ENCODE results near the gene CXADR. TPM values are rescaled to one million over a fixed set of nuclear protein-coding genes. Genes with fewer than 3 reads are reported as not detected.

Gene CXADR
- total and polyA plus RNA-seq, 8 donors, result 20.2 to 28.6 (median 25.8) TPM

GRCh38 chr21:17609681-17610080 lies 96.8 kb downstream of the CXADR start:
- DNase-seq, result no peak
- peaks cover 5 to 20% of the 10 kb centered on the region in 2 donors for H3K4me1 ChIP-seq
- no peaks in the 10 kb centered on the region for H3K27me3 ChIP-seq
- ATAC-seq, result no peak
- intact Hi-C loops (cut with DNase I), result loop anchor here in 1 of 2 donors (10.0 kb wide), 1 partner anchor 215 kb away; no protein-coding TSS in a partner anchor
- H3K36me3 ChIP-seq, result peaks cover 0 to 28% of the 10 kb centered on the region in 2 donors
- H3K9me3 ChIP-seq, result no peaks in the 10 kb centered on the region
- H3K27ac ChIP-seq, result no peak overlapping the region
- H3K4me3 ChIP-seq, result no peak overlapping the region
- TF ChIP-seq CTCF (IDR thresholded peaks at IDR 0.05), result no peak

- DNase-seq (peak in 3 of 4 donors; percentile 29 to 37 (median 34)), ATAC-seq (no peak)
- H3K9me3 ChIP-seq, result no peaks in the 10 kb centered on the region
- intact Hi-C loops (cut with DNase I), result loop anchor here in 1 of 2 donors (10.0 kb wide), 1 partner anchor 214 kb away; no protein-coding TSS in a partner anchor
- peaks cover 0 to 22% of the 10 kb centered on the region in 2 donors for H3K36me3 ChIP-seq
- no peak for TF ChIP-seq CTCF (IDR thresholded peaks at IDR 0.05)
- H3K27me3 ChIP-seq, result no peaks in the 10 kb centered on the region
- H3K4me3 ChIP-seq, result peak overlapping the region; percentile 63 to 79
- H3K27ac ChIP-seq, result peak overlapping the region; percentile 91 to 97
- H3K4me1 ChIP-seq, result peaks cover 5 to 20% of the 10 kb centered on the region in 2 donors
These were observed 98.1 kb downstream of the CXADR start for GRCh38 chr21:17610911-17611310.

GRCh38 chr21:17611414-17612022 lies 98.7 kb downstream of the CXADR start:
- Histone ChIP-seq H3K27ac (peak overlapping the region; percentile 91 to 97), H3K27me3 (no peaks in the 10 kb centered on the region), H3K36me3 (peaks cover 0 to 22% of the 10 kb centered on the region in 2 donors), H3K4me1 (peaks cover 5 to 20% of the 10 kb centered on the region in 2 donors), H3K4me3 (peak overlapping the region; percentile 63 to 79), H3K9me3 (no peaks in the 10 kb centered on the region)
- ATAC-seq, result peak; percentile 57
- DNase-seq, result peak; percentile 86 to 94 (median 88)
- no peak for TF ChIP-seq CTCF (IDR thresholded peaks at IDR 0.05)
- intact Hi-C loops (cut with DNase I), result loop anchor here in 1 of 2 donors (10.0 kb wide), 1 partner anchor 213 kb away; no protein-coding TSS in a partner anchor

- ATAC-seq, result peak; percentile 66
- no peak for TF ChIP-seq CTCF (IDR thresholded peaks at IDR 0.05)
- H3K4me3 ChIP-seq, result peak overlapping the region; percentile 63 to 79
- DNase-seq, result peak in 3 of 4 donors; percentile 70 to 88 (median 76)
- peaks cover 5 to 20% of the 10 kb centered on the region in 2 donors for H3K4me1 ChIP-seq
- no peaks in the 10 kb centered on the region for H3K27me3 ChIP-seq
- no peaks in the 10 kb centered on the region for H3K9me3 ChIP-seq
- peaks cover 0 to 17% of the 10 kb centered on the region in 2 donors for H3K36me3 ChIP-seq
- intact Hi-C loops (cut with DNase I), result loop anchor here in 1 of 2 donors (10.0 kb wide), 1 partner anchor 213 kb away; no protein-coding TSS in a partner anchor
- H3K27ac ChIP-seq, result peak overlapping the region; percentile 91 to 97
These were observed 99.3 kb downstream of the CXADR start for GRCh38 chr21:17612023-17612564.
